Skeletal muscle satellite cell (primary cell): Measurements from ENCODE around the gene RNF40.
A peak's percentile ranks its signal among the peaks of the same experiment; 100 is the strongest.

Experiments used
- H3K27me3 ChIP-seq: 2 replicates; pipeline ENCODE4 v1.7.0; 2013; ENCODE audit warnings: low read length; ENCODE audit not compliant: control insufficient read depth, insufficient read depth
- H3K36me3 ChIP-seq: 2 replicates; pipeline ENCODE4 v1.7.0; 2013; ENCODE audit warnings: mild to moderate bottlenecking, control low read depth, low read length; ENCODE audit not compliant: insufficient read depth
- H3K4me1 ChIP-seq: 2 replicates; pipeline ENCODE4 v1.7.0; 2013; ENCODE audit warnings: low read length; ENCODE audit not compliant: control insufficient read depth, insufficient read depth
- H3K4me2 ChIP-seq: 2 replicates; pipeline ENCODE4 v1.7.0; 2013; ENCODE audit warnings: mild to moderate bottlenecking, low read length
- H3K4me3 ChIP-seq: 2 replicates; pipeline ENCODE4 v1.7.0; 2013; ENCODE audit warnings: low read length
- H3K9ac ChIP-seq: 2 replicates; pipeline ENCODE4 v1.7.0; 2013; ENCODE audit warnings: mild to moderate bottlenecking, low read depth, low read length, moderate library complexity
- H3K9me3 ChIP-seq: replicated peaks from 2 replicates; pipeline ENCODE4 v1.7.0; 2013; ENCODE audit warnings: mild to moderate bottlenecking, control low read depth, low read length

RNF40 gene

GRCh38 chr16:30767767-30768465 lies 5.8 kb downstream of the RNF40 start:
- H3K4me3 ChIP-seq, result no peak overlapping the region
- no peaks in the 10 kb centered on the region for H3K27me3 ChIP-seq
- peaks cover 91% of the 10 kb centered on the region for H3K36me3 ChIP-seq
- no peaks in the 10 kb centered on the region for H3K9me3 ChIP-seq
- H3K4me2 ChIP-seq, result no peak overlapping the region
- H3K4me1 ChIP-seq, result peaks cover 12% of the 10 kb centered on the region
- H3K9ac ChIP-seq, result no peak overlapping the region

- no peaks in the 10 kb centered on the region for H3K27me3 ChIP-seq
- H3K36me3 ChIP-seq, result peaks cover 91% of the 10 kb centered on the region
- H3K9me3 ChIP-seq, result no peaks in the 10 kb centered on the region
- H3K4me3 ChIP-seq, result no peak overlapping the region
- H3K4me2 ChIP-seq, result no peak overlapping the region
- no peak overlapping the region for H3K9ac ChIP-seq
- peaks cover 4% of the 10 kb centered on the region for H3K4me1 ChIP-seq
Measured at GRCh38 chr16:30768583-30769181, 6.6 kb downstream of the RNF40 start.

DNA sequence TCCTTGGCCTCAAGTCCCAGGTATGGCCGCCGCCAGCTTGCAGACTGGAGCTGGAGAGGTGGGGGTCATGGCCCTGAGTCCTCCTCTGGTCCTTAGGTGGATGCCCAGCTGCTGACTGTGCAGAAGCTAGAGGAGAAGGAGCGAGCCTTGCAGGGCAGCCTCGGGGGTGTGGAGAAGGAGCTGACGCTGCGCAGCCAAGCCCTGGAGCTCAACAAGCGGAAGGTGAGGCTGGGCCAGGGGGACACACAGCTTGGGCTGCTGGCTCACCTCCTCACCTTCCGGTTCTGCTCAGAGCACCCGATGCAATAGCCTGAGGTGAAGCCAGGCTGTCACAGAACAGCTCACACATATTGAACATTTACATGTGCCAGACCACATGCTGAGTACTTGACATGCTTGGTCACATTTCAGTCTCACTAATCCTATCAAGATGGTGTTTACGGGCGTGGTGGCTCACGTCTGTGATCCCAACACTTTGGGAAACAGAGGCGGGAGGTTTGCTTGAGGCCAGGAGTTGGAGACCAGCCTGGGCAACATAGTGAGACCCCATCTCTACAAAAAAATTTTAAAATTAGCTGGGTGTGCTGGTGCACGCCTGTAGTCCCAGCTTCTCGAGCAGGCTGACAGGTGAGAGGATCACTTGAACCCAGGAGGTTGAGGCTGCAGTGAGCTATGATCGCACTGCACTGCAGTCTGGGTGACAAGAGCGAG lies 7.4 kb downstream of the RNF40 start:
- Histone ChIP-seq H3K27me3 (no peaks in the 10 kb centered on the region), H3K4me1 (peaks cover 3% of the 10 kb centered on the region), H3K9ac (no peak overlapping the region), H3K4me3 (no peak overlapping the region), H3K36me3 (peaks cover 88% of the 10 kb centered on the region), H3K4me2 (no peak overlapping the region), H3K9me3 (no peaks in the 10 kb centered on the region)

GRCh38 chr16:30771726-30772125 lies 9.6 kb downstream of the RNF40 start:
- Histone ChIP-seq H3K36me3 (peaks cover 66% of the 10 kb centered on the region), H3K27me3 (no peaks in the 10 kb centered on the region), H3K4me3 (no peak overlapping the region), H3K4me2 (no peak overlapping the region), H3K9me3 (no peaks in the 10 kb centered on the region), H3K4me1 (peaks cover 19% of the 10 kb centered on the region), H3K9ac (no peak overlapping the region)

GRCh38 chr16:30773826-30774225 lies 11.7 kb downstream of the RNF40 start:
- H3K36me3 ChIP-seq, result peaks cover 47% of the 10 kb centered on the region
- no peak overlapping the region for H3K4me3 ChIP-seq
- no peaks in the 10 kb centered on the region for H3K9me3 ChIP-seq
- no peak overlapping the region for H3K9ac ChIP-seq
- H3K4me2 ChIP-seq, result no peak overlapping the region
- no peaks in the 10 kb centered on the region for H3K27me3 ChIP-seq
- H3K4me1 ChIP-seq, result peaks cover 23% of the 10 kb centered on the region

- Histone ChIP-seq H3K9ac (peak overlapping the region; percentile 87), H3K36me3 (peaks cover 40% of the 10 kb centered on the region), H3K4me3 (peak overlapping the region; percentile 77)
Measured at GRCh38 chr16:30774367-30775130, 12.4 kb downstream of the RNF40 start.

GRCh38 chr16:30775131-30775391 lies 12.9 kb downstream of the RNF40 start:
- Histone ChIP-seq H3K4me2 (peak overlapping the region; percentile 92), H3K27me3 (no peaks in the 10 kb centered on the region), H3K9me3 (no peaks in the 10 kb centered on the region), H3K4me1 (peaks cover 23% of the 10 kb centered on the region), H3K9ac (peak overlapping the region; percentile 87), H3K4me3 (peak overlapping the region; percentile 77), H3K36me3 (peaks cover 41% of the 10 kb centered on the region)

More at GRCh38 chr16:30774367-30775130, 12.4 kb downstream of the RNF40 start:
- Histone ChIP-seq H3K4me1 (peaks cover 23% of the 10 kb centered on the region), H3K27me3 (no peaks in the 10 kb centered on the region), H3K4me2 (peak overlapping the region; percentile 92), H3K9me3 (no peaks in the 10 kb centered on the region)

DNA sequence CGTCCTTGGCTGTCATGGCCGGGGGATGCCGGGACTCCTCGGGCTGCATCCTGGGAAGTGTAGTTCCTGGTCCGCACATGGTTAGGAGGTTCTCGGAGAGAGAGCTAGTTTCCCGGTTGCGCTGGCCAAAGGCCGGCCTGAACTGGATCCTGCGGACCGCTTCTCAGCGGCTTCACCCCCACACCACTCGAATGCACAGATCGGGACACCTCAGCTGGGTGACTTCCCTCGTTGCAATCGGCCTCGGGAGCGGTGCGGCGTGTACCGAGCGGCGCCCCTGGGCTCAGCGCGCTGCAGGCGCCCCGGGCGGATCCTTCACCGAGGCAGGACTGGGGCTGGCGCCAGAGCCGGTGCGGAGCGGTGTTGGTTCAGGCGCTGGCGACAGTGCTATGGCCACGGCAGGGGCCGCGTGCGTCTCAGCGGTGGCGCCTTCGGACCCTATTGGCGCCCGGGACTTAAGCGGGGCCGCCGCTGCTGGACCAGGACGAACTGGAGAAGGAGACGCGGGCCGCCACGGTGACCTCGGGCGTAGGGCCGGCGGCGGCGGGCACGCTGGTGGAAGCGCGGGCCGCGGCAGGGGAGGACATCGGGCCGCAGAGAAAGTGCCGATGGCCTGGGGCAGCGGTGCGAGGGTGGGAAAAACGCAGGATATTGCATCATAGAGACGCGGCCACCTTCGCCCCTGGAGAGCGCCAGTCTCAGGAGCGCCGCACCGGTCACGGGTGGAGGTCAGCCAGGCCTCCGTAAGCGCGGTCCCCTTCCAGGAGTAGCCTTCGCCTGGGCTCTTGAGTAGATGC lies 13.5 kb downstream of the RNF40 start:
- H3K36me3 ChIP-seq, result peaks cover 38% of the 10 kb centered on the region
- no peaks in the 10 kb centered on the region for H3K9me3 ChIP-seq
- H3K4me1 ChIP-seq, result peaks cover 23% of the 10 kb centered on the region
- peak overlapping the region; percentile 92 for H3K4me2 ChIP-seq
- peak overlapping the region; percentile 87 for H3K9ac ChIP-seq
- no peaks in the 10 kb centered on the region for H3K27me3 ChIP-seq
- peak overlapping the region; percentile 77 for H3K4me3 ChIP-seq

GRCh38 chr16:30777591-30778297 lies 15.6 kb downstream of the RNF40 start:
- H3K4me1 ChIP-seq, result peaks cover 23% of the 10 kb centered on the region
- H3K9me3 ChIP-seq, result no peaks in the 10 kb centered on the region
- H3K36me3 ChIP-seq, result peaks cover 35% of the 10 kb centered on the region
- no peak overlapping the region for H3K9ac ChIP-seq
- H3K4me2 ChIP-seq, result no peak overlapping the region
- H3K27me3 ChIP-seq, result no peaks in the 10 kb centered on the region
- no peak overlapping the region for H3K4me3 ChIP-seq

DNA sequence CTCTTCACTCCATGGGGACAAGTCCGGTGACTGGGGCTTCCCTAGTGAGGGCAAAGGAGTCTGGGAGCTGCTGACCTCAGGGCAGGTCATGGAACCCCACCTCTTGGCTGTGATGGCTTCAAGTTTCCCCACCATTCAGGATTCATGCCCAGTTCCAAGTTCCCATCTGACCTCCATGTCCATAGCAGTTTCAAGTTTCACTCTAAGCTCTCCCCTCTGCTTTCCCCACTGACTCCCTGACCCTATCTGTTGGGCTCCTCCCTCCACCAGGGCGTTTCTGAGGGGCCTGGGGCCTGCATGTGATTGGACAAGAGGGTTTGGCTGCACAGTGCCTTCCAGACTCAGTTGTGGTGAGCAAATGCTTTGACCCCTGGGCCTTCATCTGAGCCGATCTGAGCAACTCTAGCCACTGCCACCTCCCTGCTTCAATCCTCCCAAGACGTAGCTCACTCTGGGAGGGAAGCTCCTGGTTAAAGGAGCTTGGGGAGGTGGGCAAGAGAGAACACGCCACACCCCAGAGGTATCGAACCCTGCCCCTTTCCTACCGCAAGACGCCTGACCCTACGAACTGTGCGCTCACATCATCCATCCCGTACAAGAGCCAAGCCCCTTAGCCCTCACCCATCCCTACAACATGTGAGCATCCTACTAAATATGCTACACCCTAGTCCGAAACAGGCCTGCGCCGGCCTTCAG lies 16.6 kb downstream of the RNF40 start:
- Histone ChIP-seq H3K4me3 (no peak overlapping the region), H3K9ac (no peak overlapping the region), H3K9me3 (no peaks in the 10 kb centered on the region), H3K4me2 (no peak overlapping the region), H3K36me3 (peaks cover 33% of the 10 kb centered on the region), H3K4me1 (peaks cover 23% of the 10 kb centered on the region), H3K27me3 (no peaks in the 10 kb centered on the region)
